ENCODE results near the gene HERC2. TPM values are rescaled to one million over a fixed set of nuclear protein-coding genes. Genes with fewer than 3 reads are reported as not detected.
"Not testable (repeated sequence)": the region's sequence is repeated elsewhere in the genome, so short reads cannot be mapped to it uniquely, and the experiment has no call there.

HERC2 gene
- polyA plus RNA-seq, 1 of the 3 experiments (the other 2 are of a cell fraction) = 22.3 TPM

DNA sequence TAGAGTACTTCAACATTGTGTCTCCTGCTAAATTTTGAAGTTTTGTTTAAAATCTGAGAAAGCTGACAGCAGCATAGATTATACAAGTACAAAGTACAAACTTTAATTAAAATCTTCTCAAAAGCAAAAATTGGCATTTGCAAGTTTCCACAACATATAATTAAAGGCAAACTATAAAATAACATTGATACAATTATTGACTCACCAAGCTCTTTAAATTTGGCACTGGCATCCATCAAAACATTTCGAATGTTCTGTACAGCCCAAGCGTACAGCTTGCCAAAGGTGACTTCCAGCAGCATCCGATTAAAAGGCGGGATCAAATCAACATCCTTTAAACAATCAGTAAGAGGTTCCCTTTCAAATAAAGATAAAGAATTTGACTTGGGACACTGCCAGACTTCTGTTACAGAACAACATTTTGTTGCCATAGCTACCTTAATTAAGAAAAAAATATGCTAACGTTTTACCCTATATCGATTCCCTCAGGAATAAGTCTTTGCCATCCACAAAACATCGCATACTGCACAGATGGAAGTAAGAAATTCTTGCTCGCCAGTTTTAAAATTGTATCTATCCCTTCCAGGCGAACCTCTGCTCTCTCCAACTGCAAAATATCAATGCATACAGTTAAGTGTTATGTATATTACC is 92.9 kb downstream of the HERC2 start:
- POLR2A ChIA-PET; H3K9me3 ChIP-seq; H3K27ac ChIP-seq (ENCODE audit: low read depth in 2 of 2, low read length in 1 of 2); H2AFZ ChIP-seq (ENCODE audit: low read depth); H3K79me2 ChIP-seq (ENCODE audit: insufficient read depth); DNase-seq; H4K20me1 ChIP-seq (ENCODE audit: insufficient read depth); H3K9me2 ChIP-seq; H3K27me3 ChIP-seq (ENCODE audit: insufficient read depth); H3K4me1 ChIP-seq (ENCODE audit: control insufficient read depth in 1 of 2, insufficient read depth in 2 of 2, low read depth in 1 of 2, low read length in 1 of 2); H3K4me2 ChIP-seq; H3F3A ChIP-seq (replicated peaks; ENCODE audit: insufficient read depth); H3K9ac ChIP-seq; H3K4me3 ChIP-seq (ENCODE audit: low read depth in 2 of 2, low read length in 1 of 2): not testable (repeated sequence)
- WGBS (ENCODE audit: low lambda C conversion rate) = 75% methylated on average over 9 of the region's 9 CpGs
- peaks cover 13 to 41% of the 10 kb centered on the region in 2 experiments for H3K36me3 ChIP-seq (replicated peaks in 1 of 2; ENCODE audit: control insufficient read depth in 1 of 2, insufficient read depth in 2 of 2, low read length in 1 of 2)
- CTCF ChIA-PET = interaction anchor here (0.8 kb wide), 1 partner anchor 37 kb away, joined by 3 read pairs; no protein-coding TSS in a partner anchor

- Histone ChIP-seq H3K4me1 (ENCODE audit: control insufficient read depth in 1 of 2, insufficient read depth in 2 of 2, low read depth in 1 of 2, low read length in 1 of 2) (no peaks in the 10 kb centered on the region), H3F3A (replicated peaks; ENCODE audit: insufficient read depth) (peaks cover 3% of the 10 kb centered on the region), H3K9me2 (no peaks in the 10 kb centered on the region), H3K9me3 (no peaks in the 10 kb centered on the region), H3K27ac (ENCODE audit: low read depth in 2 of 2, low read length in 1 of 2) (no peak overlapping the region), H4K20me1 (ENCODE audit: insufficient read depth) (no peaks in the 10 kb centered on the region), H2AFZ (ENCODE audit: low read depth) (no peak overlapping the region), H3K79me2 (ENCODE audit: insufficient read depth) (no peaks in the 10 kb centered on the region), H3K9ac (no peak overlapping the region), H3K4me2 (no peak overlapping the region), H3K36me3 (replicated peaks in 1 of 2; ENCODE audit: control insufficient read depth in 1 of 2, insufficient read depth in 2 of 2, low read length in 1 of 2) (peaks cover 10 to 46% of the 10 kb centered on the region in 2 experiments), H3K27me3 (ENCODE audit: insufficient read depth) (no peaks in the 10 kb centered on the region), H3K4me3 (ENCODE audit: low read depth in 2 of 2, low read length in 1 of 2) (no peak overlapping the region)
- no peak for DNase-seq
- ChIA-PET POLR2A (no interaction called here), CTCF (no interaction called here)
- no peak for TF ChIP-seq JUND (IDR thresholded peaks at IDR 0.05)
- no peak for TF ChIP-seq YY1 (IDR thresholded peaks at IDR 0.05; ENCODE audit: low read depth)
- TF ChIP-seq, protein P1, sequence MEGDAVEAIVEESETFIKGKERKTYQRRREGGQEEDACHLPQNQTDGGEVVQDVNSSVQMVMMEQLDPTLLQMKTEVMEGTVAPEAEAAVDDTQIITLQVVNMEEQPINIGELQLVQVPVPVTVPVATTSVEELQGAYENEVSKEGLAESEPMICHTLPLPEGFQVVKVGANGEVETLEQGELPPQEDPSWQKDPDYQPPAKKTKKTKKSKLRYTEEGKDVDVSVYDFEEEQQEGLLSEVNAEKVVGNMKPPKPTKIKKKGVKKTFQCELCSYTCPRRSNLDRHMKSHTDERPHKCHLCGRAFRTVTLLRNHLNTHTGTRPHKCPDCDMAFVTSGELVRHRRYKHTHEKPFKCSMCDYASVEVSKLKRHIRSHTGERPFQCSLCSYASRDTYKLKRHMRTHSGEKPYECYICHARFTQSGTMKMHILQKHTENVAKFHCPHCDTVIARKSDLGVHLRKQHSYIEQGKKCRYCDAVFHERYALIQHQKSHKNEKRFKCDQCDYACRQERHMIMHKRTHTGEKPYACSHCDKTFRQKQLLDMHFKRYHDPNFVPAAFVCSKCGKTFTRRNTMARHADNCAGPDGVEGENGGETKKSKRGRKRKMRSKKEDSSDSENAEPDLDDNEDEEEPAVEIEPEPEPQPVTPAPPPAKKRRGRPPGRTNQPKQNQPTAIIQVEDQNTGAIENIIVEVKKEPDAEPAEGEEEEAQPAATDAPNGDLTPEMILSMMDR (IDR thresholded peaks at IDR 0.05) = no peak
- no peak for TF ChIP-seq NRF1 (IDR thresholded peaks at IDR 0.05; ENCODE audit: low read depth, low read length)
- no peak for TF ChIP-seq EP300 (IDR thresholded peaks at IDR 0.05; ENCODE audit: borderline replicate concordance in 1 of 2, low read depth in 1 of 2, low read length in 1 of 2)
- TF ChIP-seq MXI1 (IDR thresholded peaks at IDR 0.05; ENCODE audit: low read depth, low read length) = no peak
- TF ChIP-seq RXRA (IDR thresholded peaks at IDR 0.05; ENCODE audit: borderline replicate concordance, low read depth) = no peak
- no peak for TF ChIP-seq POLR2AphosphoS5 (IDR thresholded peaks at IDR 0.05; ENCODE audit: low read depth, low read length)
- TF ChIP-seq TEAD4 (IDR thresholded peaks at IDR 0.05; ENCODE audit: borderline replicate concordance, insufficient read depth) = no peak
- no peak for TF ChIP-seq TCF12 (IDR thresholded peaks at IDR 0.05)
- TF ChIP-seq, protein P2, sequence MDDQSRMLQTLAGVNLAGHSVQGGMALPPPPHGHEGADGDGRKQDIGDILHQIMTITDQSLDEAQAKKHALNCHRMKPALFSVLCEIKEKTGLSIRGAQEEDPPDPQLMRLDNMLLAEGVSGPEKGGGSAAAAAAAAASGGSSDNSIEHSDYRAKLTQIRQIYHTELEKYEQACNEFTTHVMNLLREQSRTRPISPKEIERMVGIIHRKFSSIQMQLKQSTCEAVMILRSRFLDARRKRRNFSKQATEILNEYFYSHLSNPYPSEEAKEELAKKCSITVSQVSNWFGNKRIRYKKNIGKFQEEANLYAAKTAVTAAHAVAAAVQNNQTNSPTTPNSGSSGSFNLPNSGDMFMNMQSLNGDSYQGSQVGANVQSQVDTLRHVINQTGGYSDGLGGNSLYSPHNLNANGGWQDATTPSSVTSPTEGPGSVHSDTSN (IDR thresholded peaks at IDR 0.05) = no peak
- no peak for TF ChIP-seq EZH2phosphoT487 (IDR thresholded peaks at IDR 0.05; ENCODE audit: borderline replicate concordance, low read depth)
- no peak for TF ChIP-seq FOXM1 (IDR thresholded peaks at IDR 0.05; ENCODE audit: low read depth)
- TF ChIP-seq, protein P3, sequence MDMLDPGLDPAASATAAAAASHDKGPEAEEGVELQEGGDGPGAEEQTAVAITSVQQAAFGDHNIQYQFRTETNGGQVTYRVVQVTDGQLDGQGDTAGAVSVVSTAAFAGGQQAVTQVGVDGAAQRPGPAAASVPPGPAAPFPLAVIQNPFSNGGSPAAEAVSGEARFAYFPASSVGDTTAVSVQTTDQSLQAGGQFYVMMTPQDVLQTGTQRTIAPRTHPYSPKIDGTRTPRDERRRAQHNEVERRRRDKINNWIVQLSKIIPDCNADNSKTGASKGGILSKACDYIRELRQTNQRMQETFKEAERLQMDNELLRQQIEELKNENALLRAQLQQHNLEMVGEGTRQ (IDR thresholded peaks at IDR 0.05; ENCODE audit: borderline replicate concordance, low read depth, low read length) = no peak
- no peak for TF ChIP-seq NFIC (IDR thresholded peaks at IDR 0.05; ENCODE audit: borderline replicate concordance)
- no peak for TF ChIP-seq FOSL2 (IDR thresholded peaks at IDR 0.05; ENCODE audit: borderline replicate concordance, low read depth)
- no peak for TF ChIP-seq RFX5 (IDR thresholded peaks at IDR 0.05; ENCODE audit: low read length)
- TF ChIP-seq SIN3A (IDR thresholded peaks at IDR 0.05; ENCODE audit: borderline replicate concordance, low read depth, low read length) = no peak
- no peak for TF ChIP-seq ELF1 (IDR thresholded peaks at IDR 0.05)
- WGBS (ENCODE audit: low lambda C conversion rate) = 97% methylated on average over 18 of the region's 18 CpGs
These were observed 93.9 kb downstream of the HERC2 start for GRCh38 chr15:28228096-28228495.

Measured in SK-N-SH (cell line).